Measurements from ENCODE around the gene TECR.
"Not testable (repeated sequence)": the region's sequence is repeated elsewhere in the genome, so short reads cannot be mapped to it uniquely, and the experiment has no call there.

TECR gene

DNA sequence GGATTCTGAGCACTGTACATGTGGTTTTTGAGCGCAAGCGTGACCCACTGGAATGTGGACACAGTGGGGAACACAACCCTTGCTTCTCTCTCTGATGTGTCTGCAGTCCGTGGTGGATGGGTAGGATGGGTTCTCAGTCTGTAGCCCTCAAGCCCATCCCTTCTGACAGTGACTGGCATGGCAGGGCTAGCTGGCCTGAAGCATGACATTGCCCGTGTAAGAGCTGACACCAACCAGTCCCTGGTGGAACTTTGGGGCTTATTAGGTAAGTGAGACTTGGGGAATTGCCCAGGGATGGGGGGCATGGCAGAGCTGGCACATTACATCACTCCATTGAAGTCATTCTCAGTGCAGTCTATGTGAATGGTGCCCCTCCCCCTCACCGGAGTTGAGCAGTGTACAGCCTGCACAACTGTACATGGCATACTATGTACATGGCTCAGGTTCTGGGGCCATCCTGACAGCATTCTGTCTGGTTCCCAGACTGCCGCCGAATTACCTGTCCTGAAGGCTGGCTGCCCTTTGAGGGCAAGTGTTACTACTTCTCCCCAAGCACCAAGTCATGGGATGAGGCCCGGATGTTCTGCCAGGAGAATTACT is 70.3 kb downstream of the TECR start:
- DNase-seq, result no peak

- DNase-seq, result no peak
Observed at GRCh38 chr19:14603990-14604387, 74.6 kb downstream of the TECR start.

GRCh38 chr19:14606627-14607026 is 77.2 kb downstream of the TECR start:
- DNase-seq, result no peak

- DNase-seq, result no peak
Observed at GRCh38 chr19:14611051-14611450, 81.7 kb downstream of the TECR start.

DNA sequence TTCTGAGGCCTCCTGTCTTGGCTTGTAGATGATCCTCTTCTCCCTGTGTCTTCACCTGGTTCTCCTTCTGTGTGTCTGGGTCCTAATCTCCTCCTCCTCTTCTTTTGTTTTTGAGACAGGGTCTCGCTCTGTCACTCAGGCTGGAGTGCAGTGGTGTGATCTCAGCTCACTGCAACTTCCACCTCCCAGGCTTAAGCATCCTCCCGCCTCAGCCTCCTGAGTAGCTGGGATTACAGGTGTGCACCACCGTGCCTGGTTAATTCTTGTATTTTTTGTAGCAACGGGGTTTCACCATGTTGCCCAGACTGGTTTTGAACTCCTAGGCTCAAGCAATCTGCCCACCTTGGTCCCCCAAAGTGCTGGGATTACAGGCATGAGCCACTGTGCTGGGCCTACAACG is 82.8 kb downstream of the TECR start:
- not testable (repeated sequence) for DNase-seq

GRCh38 chr19:14612657-14613056 is 83.3 kb downstream of the TECR start:
- no peak for DNase-seq

DNA sequence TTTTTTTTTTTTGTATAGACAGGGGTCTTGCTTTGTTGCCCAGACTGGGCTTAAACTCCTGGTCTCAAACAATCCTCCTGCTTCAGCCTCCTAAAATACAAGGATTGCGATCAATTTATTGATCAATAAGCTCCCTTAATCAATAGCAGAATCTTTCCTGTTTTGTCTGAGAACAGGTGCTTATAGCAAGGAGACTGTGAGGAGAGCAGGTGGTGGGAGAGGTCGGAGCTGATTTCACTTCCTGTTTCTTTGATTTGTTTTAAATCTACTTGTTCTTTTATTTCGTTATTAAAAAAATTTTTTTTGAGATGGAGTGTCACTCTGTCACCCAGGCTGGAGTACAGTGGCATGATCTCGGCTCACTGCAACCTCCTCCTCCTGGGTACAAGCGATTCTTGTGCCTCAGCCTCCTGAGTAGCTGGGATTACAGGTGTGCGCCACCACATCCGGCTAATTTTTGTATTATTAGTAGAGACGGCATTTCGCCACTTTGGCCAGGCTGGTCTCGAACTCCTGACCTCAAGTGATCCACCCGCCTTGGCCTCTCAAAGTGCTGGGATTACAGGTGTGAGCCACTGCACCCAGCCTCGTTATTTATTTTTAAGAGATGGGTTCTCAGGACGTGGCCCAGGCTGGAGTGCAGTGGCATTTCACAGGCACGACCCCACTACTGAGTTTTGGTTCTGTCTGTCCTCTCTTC is 84.2 kb downstream of the TECR start:
- DNase-seq, result not testable (repeated sequence)

DNA sequence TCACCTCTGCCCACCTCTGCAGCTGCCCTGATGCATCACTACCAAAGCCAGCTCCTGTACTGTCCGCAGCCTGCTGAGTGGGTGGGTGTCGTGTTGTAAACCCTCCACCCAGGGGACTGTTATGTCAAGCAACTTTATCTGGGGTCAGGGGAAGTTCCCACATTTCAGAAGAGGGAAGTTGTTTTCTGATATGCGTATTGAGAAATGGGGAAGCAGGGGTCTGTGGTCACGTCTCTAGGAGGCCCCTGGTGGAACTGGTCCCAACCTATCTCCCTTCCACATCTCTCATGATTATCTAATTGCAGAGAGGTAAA is 84.7 kb downstream of the TECR start:
- no peak for DNase-seq
